ENCODE measurements around the gene CBX8.
A peak's percentile ranks its signal among the peaks of the same experiment; 100 is the strongest.

Gene CBX8

DNA sequence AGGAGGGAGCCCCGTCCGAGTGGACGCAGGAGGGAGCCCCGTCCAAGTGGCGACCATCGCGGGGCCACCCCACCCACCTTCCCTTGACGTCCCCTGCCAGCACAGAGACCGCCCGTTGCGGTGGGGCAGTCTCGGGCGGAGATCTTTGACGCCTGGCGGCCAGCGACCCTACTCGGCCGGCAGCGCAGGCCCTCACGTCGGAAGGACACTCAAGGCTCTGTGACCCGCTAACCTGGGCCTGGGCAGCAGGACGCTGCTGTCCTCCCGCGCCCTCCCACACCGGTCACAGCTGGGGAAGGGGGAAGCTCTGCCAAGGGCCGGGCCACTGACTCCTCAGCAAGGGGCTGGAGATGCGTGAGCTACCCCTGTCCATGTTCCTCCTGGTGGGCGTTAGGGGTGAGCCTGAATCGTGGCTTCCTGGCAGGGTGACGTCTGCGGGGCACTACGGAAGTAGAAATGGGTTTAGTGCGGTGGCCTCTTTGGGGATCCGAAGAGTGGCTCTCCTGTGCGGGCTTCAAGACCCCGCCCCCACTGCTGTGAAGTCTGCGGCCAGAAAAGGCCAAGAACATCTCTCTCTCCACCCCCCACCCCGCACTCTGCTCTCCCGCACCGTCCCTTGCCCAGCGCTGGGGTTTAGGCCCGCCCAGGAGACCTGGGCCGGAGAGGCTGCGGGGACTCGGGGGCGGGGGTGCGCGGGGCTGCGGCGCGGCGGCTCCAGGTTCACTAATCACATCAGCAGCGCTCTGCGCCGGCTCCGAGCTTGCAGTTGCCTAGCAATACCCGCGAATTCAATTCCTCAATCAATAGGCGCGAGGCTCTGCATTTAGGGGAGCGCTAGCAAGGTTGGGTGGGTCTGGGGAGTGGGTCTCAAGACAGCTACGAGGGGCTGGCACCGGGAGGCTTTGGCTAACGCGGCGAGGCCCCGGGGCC, 5.8 kb downstream of the CBX8 start:
- TF ChIP-seq, protein P1, sequence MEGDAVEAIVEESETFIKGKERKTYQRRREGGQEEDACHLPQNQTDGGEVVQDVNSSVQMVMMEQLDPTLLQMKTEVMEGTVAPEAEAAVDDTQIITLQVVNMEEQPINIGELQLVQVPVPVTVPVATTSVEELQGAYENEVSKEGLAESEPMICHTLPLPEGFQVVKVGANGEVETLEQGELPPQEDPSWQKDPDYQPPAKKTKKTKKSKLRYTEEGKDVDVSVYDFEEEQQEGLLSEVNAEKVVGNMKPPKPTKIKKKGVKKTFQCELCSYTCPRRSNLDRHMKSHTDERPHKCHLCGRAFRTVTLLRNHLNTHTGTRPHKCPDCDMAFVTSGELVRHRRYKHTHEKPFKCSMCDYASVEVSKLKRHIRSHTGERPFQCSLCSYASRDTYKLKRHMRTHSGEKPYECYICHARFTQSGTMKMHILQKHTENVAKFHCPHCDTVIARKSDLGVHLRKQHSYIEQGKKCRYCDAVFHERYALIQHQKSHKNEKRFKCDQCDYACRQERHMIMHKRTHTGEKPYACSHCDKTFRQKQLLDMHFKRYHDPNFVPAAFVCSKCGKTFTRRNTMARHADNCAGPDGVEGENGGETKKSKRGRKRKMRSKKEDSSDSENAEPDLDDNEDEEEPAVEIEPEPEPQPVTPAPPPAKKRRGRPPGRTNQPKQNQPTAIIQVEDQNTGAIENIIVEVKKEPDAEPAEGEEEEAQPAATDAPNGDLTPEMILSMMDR (IDR thresholded peaks at IDR 0.05; ENCODE audit: insufficient read depth, low read length, poor library complexity, severe bottlenecking) = no peak
- no peak for TF ChIP-seq EZH2phosphoT487 (conservative IDR thresholded peaks at IDR 0.05; ENCODE audit: low read length)
- Histone ChIP-seq H3K4me2 (ENCODE audit: low read depth, low read length, poor library complexity, severe bottlenecking) (no peak overlapping the region), H3K9me3 (ENCODE audit: insufficient read depth, low read length) (no peaks in the 10 kb centered on the region), H3K9me2 (replicated peaks; ENCODE audit: insufficient read depth, low read length) (no peaks in the 10 kb centered on the region), H3K36me3 (ENCODE audit: low read length) (no peaks in the 10 kb centered on the region), H3K79me2 (ENCODE audit: insufficient read depth, low read length) (peaks cover 5% of the 10 kb centered on the region), H4K20me1 (ENCODE audit: low read depth, low read length) (no peaks in the 10 kb centered on the region), H3K4me3 (ENCODE audit: insufficient read depth, low read length, poor library complexity, severe bottlenecking) (no peak overlapping the region), H3K27ac (ENCODE audit: low read depth, low read length) (no peak overlapping the region), H3K9ac (ENCODE audit: low read length) (no peak overlapping the region), H2AFZ (ENCODE audit: low read depth, low read length, severe bottlenecking) (no peak overlapping the region), H3F3A (ENCODE audit: insufficient read depth) (0 out of 2 replicates have a peak, but pooled peaks cover 2% of the 10 kb centered on the region), H3K27me3 (ENCODE audit: low read length) (no peaks in the 10 kb centered on the region)

DNA sequence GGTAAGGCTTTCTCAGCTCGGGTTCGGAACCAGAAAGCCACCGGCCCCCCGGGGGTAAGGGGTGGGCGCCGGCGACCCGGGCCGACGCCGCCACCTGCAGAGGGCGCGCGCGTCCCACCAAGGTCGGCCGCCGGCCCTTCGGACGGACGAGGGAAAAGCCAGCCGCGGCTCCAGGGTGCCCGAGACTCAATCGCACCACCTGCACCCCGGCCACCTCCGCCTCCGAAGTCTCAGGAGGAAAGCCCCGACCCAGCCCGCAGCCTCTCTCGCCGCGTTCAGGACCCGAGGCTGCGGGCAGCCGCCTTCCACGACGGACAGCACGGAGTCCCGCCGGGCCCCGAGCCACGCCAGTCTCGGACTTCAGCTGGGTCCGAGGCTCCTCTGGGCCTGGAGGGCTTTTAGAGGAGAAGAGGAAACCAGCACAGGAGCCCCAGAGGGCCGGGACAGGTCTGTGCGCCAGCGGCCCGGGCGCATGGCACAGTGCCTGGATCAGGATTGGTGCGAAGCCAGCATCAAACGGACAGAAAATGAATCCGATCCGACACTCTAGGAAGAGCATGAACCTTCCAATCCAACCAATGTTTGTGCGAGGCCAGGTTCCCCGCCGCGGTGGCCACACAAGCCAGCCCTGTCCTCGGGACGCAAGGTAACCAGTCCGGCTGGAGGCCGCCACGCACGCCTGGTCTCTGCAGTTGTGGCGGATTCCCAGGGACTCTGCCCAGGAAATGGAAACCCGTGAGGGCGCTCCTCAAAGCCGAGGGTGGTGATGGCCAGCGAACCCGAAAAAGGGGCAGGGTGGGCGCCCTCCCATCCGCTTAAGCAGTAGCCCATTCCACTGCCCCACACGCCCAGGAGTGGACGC, 6.7 kb downstream of the CBX8 start:
- H3K36me3 ChIP-seq (ENCODE audit: low read length) = no peaks in the 10 kb centered on the region
- no peak overlapping the region for H3K27ac ChIP-seq (ENCODE audit: low read depth, low read length)
- no peaks in the 10 kb centered on the region for H3K9me2 ChIP-seq (replicated peaks; ENCODE audit: insufficient read depth, low read length)
- no peak for TF ChIP-seq EZH2phosphoT487 (conservative IDR thresholded peaks at IDR 0.05; ENCODE audit: low read length)
- TF ChIP-seq, protein P1 (IDR thresholded peaks at IDR 0.05; ENCODE audit: insufficient read depth, low read length, poor library complexity, severe bottlenecking) = peak; percentile 27
- H3K79me2 ChIP-seq (ENCODE audit: insufficient read depth, low read length) = no peaks in the 10 kb centered on the region
- no peaks in the 10 kb centered on the region for H3K9me3 ChIP-seq (ENCODE audit: insufficient read depth, low read length)
- no peak overlapping the region for H3K4me2 ChIP-seq (ENCODE audit: low read depth, low read length, poor library complexity, severe bottlenecking)
- H4K20me1 ChIP-seq (ENCODE audit: low read depth, low read length) = no peaks in the 10 kb centered on the region
- H3K9ac ChIP-seq (ENCODE audit: low read length) = no peak overlapping the region
- H2AFZ ChIP-seq (ENCODE audit: low read depth, low read length, severe bottlenecking) = no peak overlapping the region
- 0 out of 2 replicates have a peak, but pooled peaks cover 2% of the 10 kb centered on the region for H3F3A ChIP-seq (ENCODE audit: insufficient read depth)
- H3K27me3 ChIP-seq (ENCODE audit: low read length) = no peaks in the 10 kb centered on the region
- H3K4me3 ChIP-seq (ENCODE audit: insufficient read depth, low read length, poor library complexity, severe bottlenecking) = no peak overlapping the region

DNA sequence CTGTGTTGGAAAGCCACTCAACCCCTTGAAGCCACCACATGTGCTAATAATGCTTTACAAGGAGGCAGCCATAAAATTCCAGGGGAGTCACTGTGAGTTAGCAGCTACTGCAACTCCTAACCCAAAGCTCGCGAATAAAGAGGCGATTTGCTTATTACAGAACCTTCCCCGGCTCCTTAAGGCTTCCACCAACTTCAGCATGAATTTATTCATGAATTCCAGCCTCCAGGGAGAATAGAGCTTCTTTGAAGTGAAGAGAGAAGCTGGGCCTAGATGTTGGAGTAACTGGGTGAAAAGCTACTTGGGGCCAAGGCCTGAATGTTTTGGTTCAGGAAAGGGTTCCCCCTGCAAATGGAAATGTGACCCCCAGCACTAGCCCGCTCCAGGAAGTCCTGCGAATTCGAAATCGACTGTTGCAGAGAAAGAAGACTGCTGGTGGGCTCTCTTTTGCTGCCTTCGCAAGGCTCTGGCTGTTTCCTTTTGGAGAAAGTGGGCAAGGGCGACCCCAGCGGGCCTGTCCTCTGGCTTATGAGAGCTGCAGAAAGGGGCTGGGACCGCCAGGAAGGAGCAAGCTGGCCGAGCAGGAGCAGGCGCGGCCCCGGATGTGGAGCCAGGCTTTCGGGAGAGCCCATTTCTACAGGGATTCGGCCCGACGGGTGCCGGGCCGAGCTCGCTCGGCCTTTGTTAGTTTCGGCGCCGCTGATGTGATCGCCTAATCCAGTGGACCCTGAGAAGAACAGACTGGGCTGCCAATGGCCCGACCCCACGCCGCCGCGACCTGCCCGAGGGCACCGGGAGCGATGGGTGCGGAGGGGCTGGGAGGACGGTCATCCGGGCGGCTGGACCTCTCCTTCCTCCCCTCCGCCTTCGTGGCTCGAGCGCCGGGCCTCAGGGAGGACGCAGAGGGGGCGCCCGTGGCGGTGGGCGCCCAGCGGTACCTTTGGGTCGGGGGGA, 7.6 kb downstream of the CBX8 start:
- TF ChIP-seq, protein P1 (IDR thresholded peaks at IDR 0.05; ENCODE audit: insufficient read depth, low read length, poor library complexity, severe bottlenecking) = no peak
- TF ChIP-seq EZH2phosphoT487 (conservative IDR thresholded peaks at IDR 0.05; ENCODE audit: low read length) = no peak
- Histone ChIP-seq H3F3A (ENCODE audit: insufficient read depth) (0 out of 2 replicates have a peak, but pooled peaks cover 2% of the 10 kb centered on the region), H2AFZ (ENCODE audit: low read depth, low read length, severe bottlenecking) (no peak overlapping the region), H3K4me3 (ENCODE audit: insufficient read depth, low read length, poor library complexity, severe bottlenecking) (no peak overlapping the region), H3K4me2 (ENCODE audit: low read depth, low read length, poor library complexity, severe bottlenecking) (no peak overlapping the region), H3K36me3 (ENCODE audit: low read length) (no peaks in the 10 kb centered on the region), H3K27ac (ENCODE audit: low read depth, low read length) (no peak overlapping the region), H3K9me2 (replicated peaks; ENCODE audit: insufficient read depth, low read length) (no peaks in the 10 kb centered on the region), H3K9me3 (ENCODE audit: insufficient read depth, low read length) (no peaks in the 10 kb centered on the region), H3K27me3 (ENCODE audit: low read length) (no peaks in the 10 kb centered on the region), H4K20me1 (ENCODE audit: low read depth, low read length) (no peaks in the 10 kb centered on the region), H3K9ac (ENCODE audit: low read length) (no peak overlapping the region), H3K79me2 (ENCODE audit: insufficient read depth, low read length) (no peaks in the 10 kb centered on the region)
